Activated CD8-positive, alpha-beta memory T cell treated with anti-CD3 and anti-CD28 coated beads for 36 hours (primary cell): ENCODE data around the gene AP4S1. TPM values are rescaled to one million over a fixed set of nuclear protein-coding genes. Genes with fewer than 3 reads are reported as not detected.
"Not testable (repeated sequence)": the region's sequence is repeated elsewhere in the genome, so short reads cannot be mapped to it uniquely, and the experiment has no call there.

Experiments used
- CTCF ChIA-PET: fragments of 350-600 bp; sonication (Branson Sonifier 250); formaldehyde crosslinking; loops from one replicate; lab custom pipeline; 2021; ENCODE audit warnings: antibody characterized with exemption; lab: Charles Lee
- POLR2A ChIA-PET: fragments of 350-600 bp; sonication (Branson Sonifier 250); formaldehyde crosslinking; loops from one replicate; lab custom pipeline; 2021; ENCODE audit warnings: antibody characterized with exemption; lab: Charles Lee
- total RNA-seq, 2 experiments: library from RNA; stranded (reverse); gene quantifications; one replicate each; pipeline ENCODE4 v1.2.3, GENCODE V29; 2021

AP4S1 gene
- total RNA-seq, 2 experiments from 2014 or later, result 7.8 to 9.7 TPM

DNA sequence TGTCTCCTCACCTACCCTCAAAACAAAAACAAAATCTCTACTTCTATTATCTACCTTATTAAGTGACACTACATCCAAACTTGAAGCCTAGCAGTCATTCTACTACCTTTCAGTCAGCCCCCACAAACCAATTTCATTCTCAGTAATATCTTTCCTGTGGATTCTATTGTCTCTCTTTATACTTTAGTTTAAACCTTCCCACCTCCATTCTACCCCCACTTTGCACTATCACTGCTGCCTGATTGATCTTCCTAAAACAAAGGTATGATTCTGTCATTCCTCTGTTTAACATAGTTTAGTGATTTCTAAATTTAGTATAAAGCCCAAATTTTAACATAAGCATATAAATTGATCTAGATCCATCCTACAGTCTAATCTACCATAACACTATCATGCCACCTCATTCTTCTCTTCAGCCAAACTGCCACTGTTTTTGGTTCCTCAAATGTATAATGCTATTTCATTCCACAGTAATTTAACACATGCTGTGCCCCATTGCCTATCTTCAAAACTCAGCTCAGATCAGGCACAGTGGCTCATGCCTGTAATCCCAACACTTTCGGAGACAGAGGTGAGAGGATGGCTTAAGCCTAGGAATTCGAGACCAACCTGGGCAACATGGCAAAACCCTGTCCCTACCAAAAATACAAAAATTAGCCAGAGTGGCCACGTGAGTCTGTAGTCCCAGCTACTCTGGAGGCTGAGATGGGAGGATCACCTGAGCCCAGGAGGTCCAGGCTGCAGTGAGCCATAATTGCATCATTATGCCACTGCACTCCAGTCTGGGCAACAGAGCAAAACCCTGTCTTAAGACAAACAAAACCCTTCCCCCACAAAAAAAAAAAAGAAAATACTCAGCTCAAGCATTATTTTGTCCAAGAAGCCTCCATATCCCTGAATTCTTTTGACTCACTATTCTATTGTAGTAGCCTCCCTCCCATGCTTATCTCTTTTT lies 3.8 kb downstream of the AP4S1 start:
- ChIA-PET POLR2A (interaction anchor here (0.6 kb wide), 1 partner anchor 94 kb away, joined by 4 read pairs; no protein-coding TSS in a partner anchor), CTCF (no interaction called here)

DNA sequence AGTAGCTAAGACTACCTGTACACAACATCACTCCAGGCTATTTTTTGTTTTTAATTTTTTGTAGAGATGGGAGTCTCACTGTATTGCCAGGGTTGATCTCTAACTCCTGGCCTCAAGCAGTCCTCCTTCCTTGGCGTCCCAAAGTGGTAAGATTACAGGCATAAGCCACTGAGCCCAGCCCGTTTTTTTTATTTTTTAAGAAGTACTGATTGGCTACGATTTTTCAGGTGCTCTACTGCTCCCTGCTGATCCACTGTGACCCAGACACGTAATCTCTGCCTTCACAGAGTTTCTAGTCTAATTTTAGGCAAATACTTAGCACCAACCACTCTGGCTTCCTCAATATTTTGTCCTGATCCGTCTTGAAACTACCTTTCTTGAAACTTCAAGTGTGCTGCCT lies 5.0 kb downstream of the AP4S1 start:
- CTCF ChIA-PET, result interaction anchor here (0.6 kb wide), 1 partner anchor 255 kb away, joined by 4 read pairs; no protein-coding TSS in a partner anchor
- POLR2A ChIA-PET, result no interaction called here

DNA sequence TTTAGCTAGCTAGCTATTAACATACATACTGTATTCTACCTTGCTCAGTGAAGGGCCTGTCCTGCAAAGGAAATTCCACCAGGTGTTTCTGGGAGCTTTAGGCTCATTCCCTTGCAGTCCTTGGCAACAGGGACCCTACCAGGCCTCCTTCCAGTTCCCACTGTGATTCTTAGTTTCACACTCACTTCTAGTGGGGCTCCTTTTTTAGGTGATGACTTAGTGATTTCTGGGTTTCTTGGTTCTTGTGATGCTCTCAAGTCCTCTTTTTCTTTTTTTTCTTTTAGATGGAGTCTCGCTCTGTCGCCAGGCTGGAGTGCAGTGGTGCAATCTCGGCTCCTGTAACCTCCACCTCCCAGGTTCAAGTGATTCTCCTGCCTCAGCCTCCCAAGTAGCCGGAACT lies 11.1 kb downstream of the AP4S1 start:
- POLR2A ChIA-PET, result no interaction called here
- CTCF ChIA-PET, result no interaction called here

DNA sequence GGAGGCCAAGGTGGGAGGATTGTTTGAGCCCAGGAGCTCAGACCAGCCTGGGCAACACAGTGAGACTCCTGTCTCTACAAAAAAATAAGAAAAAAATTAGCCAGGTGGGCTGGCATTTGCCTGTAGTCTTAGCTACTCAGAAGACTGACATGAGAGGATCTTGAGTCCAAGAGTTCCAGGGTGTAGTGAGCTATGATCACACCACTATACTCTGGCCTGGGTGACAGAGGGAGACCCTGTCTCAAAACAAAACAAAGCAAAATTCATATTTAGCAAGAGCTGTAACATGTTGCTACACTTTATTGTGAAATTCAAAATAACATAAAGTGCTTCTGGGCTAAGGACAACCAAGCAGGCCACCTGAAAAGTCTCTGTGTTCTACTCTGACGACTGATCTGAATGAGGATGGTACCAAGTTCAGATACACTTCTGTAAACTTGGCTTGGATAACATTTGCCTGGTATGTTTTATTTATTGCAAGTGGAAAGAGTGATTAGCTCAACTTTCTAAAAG lies 12.3 kb downstream of the AP4S1 start:
- CTCF ChIA-PET, result interaction anchor here (1.1 kb wide), 1 partner anchor 49 kb away, joined by 3 read pairs; no protein-coding TSS in a partner anchor
- POLR2A ChIA-PET, result no interaction called here

DNA sequence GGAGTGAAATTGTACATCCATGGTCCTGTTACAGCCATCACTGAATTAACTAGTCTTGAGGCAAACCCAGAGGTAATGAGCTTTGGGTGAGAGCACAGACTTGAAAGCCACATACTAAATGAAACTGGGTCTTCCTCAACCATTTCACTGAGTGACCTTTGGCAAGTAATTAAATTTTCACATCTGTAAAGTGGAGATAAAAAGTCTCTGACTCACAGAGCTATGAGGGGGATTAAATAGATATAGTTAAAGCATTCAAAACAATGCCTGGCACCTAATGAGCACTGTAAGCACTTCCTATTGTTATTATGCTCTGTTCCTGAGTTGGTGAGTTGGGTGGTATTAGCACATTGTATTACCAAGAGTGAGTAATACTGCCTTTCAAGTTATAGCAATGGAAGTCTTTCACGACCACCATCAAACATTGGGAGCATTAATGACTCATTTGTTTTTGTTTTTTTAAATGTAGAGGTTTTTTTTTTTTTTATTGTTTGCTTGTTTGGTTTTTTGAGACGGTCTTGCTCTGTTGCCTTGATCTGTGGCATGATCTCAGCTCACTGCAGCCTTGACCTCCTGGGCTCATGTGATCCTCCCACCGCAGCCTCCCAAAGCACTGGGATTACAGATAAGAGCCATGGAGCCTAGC lies 13.2 kb downstream of the AP4S1 start:
- ChIA-PET CTCF (interaction anchor here (0.5 to 1.1 kb wide), 3 partner anchors 48 to 60 kb away, joined by 3 to 5 read pairs (median 3); no protein-coding TSS in a partner anchor), POLR2A (interaction anchor here (0.7 kb wide), 1 partner anchor 43 kb away, joined by 3 read pairs; no protein-coding TSS in a partner anchor)

DNA sequence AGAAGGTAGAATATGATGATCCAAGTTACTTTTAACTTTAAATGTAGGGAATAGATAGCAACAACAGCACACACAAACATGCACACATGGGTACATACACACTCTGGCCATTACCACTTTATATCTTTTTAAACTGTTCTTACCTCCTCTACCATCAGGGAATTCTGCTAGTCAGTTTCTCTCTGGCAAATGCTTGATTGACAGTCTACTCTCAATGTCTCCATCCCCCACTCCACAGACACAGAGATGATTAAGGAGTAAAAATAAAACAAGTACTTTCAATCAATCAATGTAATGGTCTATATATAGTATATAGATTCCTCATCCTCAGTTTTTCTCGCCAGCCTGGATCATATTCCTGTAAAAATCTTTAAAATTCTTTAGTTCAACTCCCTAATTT lies 16.9 kb downstream of the AP4S1 start:
- ChIA-PET CTCF (interaction anchor here (0.6 kb wide), 1 partner anchor 11 kb away, joined by 3 read pairs; no protein-coding TSS in a partner anchor), POLR2A (no interaction called here)

DNA sequence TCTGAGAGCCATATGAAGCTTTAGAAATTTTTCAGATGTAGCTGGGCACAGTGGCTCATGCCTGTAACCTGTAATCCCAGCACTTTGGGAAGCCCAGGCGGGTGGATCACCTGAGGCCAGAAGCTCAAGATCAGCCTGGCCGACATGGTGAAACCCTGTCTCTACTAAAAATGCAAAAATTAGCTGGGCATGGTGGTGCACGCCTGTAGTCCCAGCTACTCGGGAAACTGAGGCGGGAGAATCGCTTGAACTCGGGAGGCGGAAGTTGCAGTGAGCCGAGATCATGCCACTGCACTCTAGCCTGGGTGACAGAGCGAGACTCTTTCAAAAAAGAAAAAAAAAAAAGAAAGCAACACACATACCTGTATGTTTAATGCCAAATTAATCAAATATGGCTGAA lies 17.4 kb downstream of the AP4S1 start:
- CTCF ChIA-PET, result interaction anchor here (0.6 to 0.7 kb wide), 2 partner anchors 11 to 13 kb away, joined by 3 read pairs; no protein-coding TSS in a partner anchor
- POLR2A ChIA-PET, result not testable (repeated sequence)

DNA sequence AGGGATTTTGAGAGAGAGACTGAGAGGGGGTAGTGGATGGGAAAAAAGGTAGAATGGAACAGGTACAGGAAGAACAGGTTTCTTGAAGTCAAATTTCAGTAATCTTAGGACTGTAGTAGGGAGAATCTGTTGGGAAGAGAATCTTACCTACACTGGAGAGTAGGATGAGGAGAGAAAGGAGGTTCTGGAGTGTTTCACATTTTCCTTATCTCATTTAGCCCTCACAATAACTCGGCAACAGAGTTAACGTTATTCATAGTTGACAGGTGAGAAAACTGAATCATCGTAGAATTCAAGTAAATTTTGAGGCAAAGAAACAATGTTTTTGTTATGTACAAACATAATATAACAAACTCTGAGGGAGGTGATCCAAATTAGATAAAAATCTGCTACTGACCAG lies 17.9 kb downstream of the AP4S1 start:
- POLR2A ChIA-PET, result no interaction called here
- CTCF ChIA-PET, result interaction anchor here (0.7 kb wide), 1 partner anchor 13 kb away, joined by 3 read pairs; no protein-coding TSS in a partner anchor

DNA sequence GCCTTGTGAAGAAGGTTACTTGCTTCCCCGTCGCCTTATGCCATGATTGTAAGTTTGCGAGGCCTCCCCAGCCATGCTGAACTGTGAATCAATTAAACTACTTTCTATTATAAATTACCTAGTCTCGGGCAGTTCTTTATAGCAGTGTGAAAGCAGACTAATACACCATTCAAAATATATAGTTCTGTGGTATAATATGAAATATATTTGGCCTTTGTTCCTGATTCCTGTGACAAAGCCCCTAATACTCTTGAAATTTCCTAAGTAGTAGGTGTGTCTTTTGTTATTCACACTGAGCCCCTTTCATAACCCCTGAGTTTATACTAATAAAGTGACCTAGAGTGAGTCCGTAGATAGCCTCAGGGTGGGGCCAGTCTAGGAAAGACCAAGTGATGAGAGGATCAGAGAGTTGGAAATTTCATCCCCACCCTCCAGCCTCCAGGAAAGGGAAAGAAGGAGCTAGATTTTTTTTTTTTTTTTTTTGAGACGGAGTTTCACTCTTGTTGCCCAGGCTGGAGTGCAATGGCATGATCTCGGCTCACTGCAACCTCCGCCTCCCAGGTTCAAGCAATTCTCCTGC lies 20.1 kb downstream of the AP4S1 start:
- CTCF ChIA-PET, result interaction anchor here (0.7 kb wide), 2 partner anchors 14 to 655 kb away, joined by 3 to 4 read pairs; no protein-coding TSS in a partner anchor
- POLR2A ChIA-PET, result no interaction called here

DNA sequence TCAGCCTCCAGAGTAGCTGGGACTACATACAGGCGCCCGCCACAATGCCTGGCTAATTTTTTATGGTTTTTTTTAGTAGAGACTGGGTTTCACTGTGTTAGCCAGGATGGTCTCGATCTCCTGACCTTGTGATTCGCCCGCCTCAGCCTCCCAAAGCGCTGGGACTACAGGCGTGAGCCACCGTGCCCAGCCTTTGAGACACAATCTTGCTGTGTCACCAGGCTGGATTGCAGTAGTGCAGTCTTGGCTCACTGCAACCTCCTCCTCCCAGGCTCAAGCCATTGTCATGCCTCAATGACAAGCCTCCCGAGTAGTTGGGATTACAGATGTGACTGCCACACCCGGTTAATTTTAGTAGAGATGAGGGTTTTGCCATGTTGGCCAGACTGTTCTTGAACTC lies 22.1 kb downstream of the AP4S1 start:
- POLR2A ChIA-PET, result no interaction called here
- CTCF ChIA-PET, result no interaction called here

DNA sequence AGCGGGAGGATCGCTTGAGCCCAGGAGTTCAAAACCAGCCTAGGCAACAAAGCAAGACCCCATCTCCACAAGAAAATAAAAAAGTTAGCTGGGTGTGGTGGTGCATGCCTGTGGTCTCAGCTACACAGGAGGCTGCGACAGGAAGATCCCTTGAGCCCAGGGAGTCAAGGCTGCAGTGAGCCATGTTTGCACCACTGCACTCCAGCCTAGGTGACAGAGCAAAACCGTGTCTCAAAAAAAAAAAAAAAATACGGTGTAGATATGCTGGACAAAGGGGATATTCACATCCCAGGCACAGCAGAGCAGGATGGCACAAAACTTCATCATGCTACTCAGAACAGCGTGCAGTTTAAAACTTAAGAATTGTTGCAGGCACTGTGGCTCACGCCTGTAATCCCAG lies 25.6 kb downstream of the AP4S1 start:
- ChIA-PET POLR2A (no interaction called here), CTCF (no interaction called here)

DNA sequence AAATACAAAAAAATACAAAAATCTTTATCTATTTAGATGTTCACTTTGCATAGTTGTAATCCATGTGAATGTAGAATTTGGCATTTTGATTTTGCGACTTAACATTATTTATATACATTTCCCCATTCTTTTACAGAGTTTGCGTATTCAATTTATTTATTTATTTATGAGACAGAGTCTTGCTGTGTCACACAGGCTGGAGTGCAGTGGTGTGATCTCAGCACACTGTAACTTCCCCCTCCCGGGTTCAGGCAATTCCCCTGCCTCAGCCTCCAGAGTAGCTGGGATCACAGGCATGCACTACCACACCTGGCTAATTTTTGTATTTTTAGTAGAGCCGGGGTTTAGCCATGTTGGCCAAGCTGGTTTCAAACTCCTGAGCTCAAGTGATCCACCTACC lies 26.1 kb downstream of the AP4S1 start:
- CTCF ChIA-PET, result no interaction called here
- POLR2A ChIA-PET, result no interaction called here

DNA sequence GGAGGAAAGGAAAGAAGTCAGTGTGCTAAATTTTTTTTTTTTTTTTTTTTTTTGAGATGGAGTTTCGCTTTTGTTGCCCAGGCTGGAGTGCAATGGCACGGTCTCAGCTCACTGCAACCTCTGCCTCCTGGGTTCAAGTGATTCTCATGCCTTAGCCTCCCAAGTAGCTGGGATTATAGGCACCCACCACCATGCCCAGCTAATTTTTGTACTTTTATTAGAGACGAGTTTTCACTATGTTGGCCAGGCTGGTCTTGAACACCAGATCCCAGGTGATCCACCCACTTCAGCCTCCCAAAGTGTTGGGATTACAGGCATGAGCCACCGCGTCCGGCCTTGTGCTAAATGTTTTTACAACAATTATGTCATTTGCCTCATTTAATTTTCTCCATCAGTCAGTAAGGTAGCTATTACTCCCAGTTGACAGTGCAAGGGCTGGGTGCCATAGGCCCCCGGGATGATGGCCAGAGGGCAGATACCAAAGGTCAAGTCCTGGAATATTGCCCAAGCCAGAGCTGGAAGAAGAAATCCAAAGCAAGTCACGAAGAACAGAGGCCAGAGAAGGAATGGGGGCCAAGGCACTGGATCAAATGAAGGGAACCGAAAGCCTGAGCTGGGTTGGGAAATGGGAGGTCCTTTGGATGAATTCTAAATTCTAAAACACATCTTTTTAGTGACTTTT lies 27.6 kb downstream of the AP4S1 start:
- CTCF ChIA-PET, result interaction anchor here (0.7 kb wide), 2 partner anchors 14 to 48 kb away, joined by 3 to 5 read pairs; no protein-coding TSS in a partner anchor

DNA sequence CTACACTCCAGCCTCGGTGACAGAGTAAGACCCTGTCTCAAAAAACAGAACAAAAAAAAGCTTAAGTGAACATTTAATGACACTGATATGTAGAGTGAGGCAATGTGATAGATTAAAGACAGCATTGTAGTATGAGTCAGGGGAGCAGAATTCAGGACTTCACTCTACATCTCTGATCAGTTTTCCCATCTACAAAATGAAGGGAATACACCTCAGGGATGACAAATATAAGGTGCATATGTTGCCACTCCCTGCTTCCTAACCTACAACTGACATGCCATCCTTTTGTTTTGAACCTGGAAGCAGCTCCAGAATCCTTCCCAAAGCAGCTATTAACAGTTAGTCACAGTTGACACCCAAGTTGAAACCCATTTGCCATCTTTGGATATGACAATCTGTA lies 31.6 kb downstream of the AP4S1 start:
- POLR2A ChIA-PET, result no interaction called here

More for the DNA sequence above, 27.6 kb downstream of the AP4S1 start:
- POLR2A ChIA-PET, result not testable (repeated sequence)

DNA sequence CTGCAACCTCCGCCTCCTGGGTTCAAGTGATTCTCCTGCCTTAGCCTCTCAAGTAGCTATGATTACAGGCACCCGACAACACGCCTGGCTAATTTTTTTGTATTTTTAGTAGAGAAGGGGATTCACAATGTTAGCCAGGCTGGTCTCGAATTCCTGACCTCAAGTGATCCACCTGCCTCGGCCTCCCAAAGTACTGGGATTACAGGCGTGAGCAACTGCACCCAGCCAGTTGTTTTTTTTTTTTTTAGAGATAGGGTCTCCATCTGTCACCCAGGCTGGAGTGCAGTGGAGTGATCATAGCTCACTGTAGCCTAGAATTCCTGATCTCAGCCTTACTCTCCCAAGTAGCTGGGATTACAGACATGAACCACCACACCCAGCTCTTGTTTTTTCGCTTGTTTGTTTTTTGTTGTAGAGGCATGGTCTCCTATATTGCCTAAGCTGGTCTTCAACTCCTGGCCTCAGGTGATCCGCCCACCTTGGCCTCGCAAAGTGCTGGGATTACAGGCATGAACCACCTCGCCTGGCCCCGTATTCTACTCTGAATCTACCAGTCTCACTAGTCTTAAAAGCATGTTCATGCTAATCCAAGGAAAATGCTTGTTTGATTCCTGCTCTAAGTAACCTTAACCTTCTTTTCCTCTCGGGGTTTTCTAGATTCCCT lies 32.4 kb downstream of the AP4S1 start:
- POLR2A ChIA-PET, result no interaction called here
- CTCF ChIA-PET, result interaction anchor here (0.6 kb wide), 1 partner anchor 23 kb away, joined by 3 read pairs; no protein-coding TSS in a partner anchor

More for the DNA sequence above, 31.6 kb downstream of the AP4S1 start:
- CTCF ChIA-PET, result no interaction called here

DNA sequence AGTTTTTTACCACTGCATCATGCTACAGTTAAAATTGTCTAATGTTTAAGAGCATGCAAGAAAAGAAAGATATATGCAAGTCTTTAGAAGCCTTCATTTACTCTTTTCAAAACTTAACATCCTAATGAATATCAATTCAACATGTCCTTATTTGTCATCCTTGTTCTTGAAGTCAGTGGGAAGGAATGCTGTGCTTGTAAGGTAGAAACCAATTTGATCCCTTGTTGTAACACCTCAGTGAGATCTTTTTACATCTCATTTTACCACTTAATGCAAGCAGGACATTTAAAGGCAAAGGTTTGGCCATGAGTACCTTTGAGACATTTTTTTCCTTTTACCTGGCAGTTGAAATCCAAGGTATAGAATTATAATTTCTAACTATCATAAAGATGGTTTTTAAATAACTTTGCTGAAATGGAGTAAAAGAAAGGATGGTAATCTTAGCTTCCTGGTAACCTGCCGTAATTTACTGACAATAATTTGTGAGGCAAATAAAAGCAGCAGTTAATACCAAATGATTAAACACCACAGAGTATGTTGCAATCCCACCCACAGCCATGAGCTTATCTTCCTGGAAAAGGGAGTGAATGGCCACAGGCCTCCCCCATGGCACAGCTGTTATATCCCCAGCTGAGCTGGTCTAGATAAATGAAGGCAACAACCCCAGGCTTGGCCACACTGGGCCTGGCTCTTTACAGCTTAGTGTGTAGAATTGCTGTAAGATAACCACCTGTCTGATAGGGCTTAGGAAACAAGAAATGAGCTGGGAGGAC lies 33.9 kb downstream of the AP4S1 start:
- ChIA-PET POLR2A (interaction anchor here (0.6 kb wide), 1 partner anchor 395 kb away, joined by 6 read pairs; no protein-coding TSS in a partner anchor), CTCF (interaction anchor here (0.6 kb wide), 1 partner anchor 13 kb away, joined by 4 read pairs; no protein-coding TSS in a partner anchor)

DNA sequence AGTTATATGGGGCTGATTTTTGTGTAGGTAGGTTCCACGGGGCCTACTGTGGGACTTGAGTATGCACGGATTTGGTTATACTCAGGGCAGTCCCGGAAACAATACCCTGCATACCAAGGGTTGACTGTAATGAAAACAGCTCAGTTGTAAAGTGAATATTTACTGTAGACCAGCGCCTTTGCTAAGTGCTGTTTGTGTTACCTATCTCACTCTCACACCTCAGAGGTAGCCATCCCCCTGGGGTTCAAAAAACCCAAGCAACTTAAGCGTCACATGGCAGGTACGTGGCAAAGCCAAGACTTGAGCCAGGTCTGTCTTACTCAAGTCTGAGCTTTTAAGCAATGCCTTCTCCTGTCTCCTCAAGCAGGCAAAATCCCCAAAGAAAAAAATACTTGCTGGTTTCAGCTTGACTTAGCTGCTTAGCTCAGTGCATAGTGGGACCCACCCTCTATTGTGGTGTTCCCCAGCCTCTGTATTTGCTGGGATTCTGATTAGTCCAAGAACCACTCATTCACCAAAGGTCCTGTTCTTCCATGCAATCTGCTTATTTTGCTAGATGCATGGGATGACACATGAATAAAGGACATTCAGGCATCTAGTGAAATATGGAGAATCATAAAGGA lies 34.9 kb downstream of the AP4S1 start:
- POLR2A ChIA-PET, result no interaction called here
- CTCF ChIA-PET, result no interaction called here
